ENCODE data around the gene CADPS. TPM values are rescaled to one million over a fixed set of nuclear protein-coding genes. Genes with fewer than 3 reads are reported as not detected.

The CADPS gene
- total and polyA plus RNA-seq, 2 of the 4 experiments (the other 2 are of a cell fraction): not detected

DNA sequence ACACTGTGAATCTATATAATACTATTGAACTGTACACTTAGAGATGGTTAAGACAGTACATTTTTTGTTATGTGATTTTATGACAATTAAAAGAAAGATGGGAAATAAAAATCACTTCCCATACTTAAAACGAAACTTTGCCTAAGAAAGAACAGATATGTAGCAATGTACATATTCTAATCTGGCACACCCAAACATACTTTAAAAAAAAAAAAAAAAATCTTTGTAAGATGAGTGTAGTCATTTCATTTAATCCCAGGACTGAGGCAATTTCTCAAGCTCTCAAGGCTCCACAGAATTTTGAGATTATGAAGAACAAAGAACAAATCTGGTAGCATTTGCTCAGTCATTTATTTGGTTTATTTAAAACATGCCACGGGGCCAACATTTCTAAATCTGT lies 461.5 kb downstream of the CADPS start:
- no peaks in the 10 kb centered on the region for H3K4me1 ChIP-seq (ENCODE audit: control insufficient read depth, insufficient read depth, low read length)
- dilution Hi-C loops (cut with HindIII; ENCODE audit: low sequenced_read_pairs, unreplicated experiment) (no loop called here), in situ Hi-C loops (cut with MboI; ENCODE audit: low sequenced_read_pairs) (no loop called here), intact Hi-C loops (cut with micrococcal nuclease) (no loop called here)
- DNase-seq (no peak), ATAC-seq (ENCODE audit: low read depth) (no peak)
- H3K56ac ChIP-seq (ENCODE audit: extremely low read depth, insufficient read depth, low read length): no peak overlapping the region
- H4K5ac ChIP-seq (ENCODE audit: low read depth, low read length): no peak overlapping the region
- no peak overlapping the region for H3K4me3 ChIP-seq (ENCODE audit: insufficient read depth, low read depth, low read length)
- H2AK5ac ChIP-seq (ENCODE audit: low read depth, low read length): no peak overlapping the region
- ChIA-PET POLR2A (ENCODE audit: unreplicated experiment) (no interaction called here), CTCF (no interaction called here)
- H4K20me1 ChIP-seq (ENCODE audit: insufficient read depth, low read length): no peaks in the 10 kb centered on the region
- H3K4ac ChIP-seq (ENCODE audit: low read depth, low read length): no peak overlapping the region
- H2BK15ac ChIP-seq (ENCODE audit: low read depth, low read length): no peak overlapping the region
- no peak for TF ChIP-seq USF2 (IDR thresholded peaks at IDR 0.05; ENCODE audit: low read depth, low read length)
- no peak for TF ChIP-seq MAZ (IDR thresholded peaks at IDR 0.05; ENCODE audit: borderline replicate concordance, low read depth, low read length)
- no peak for TF ChIP-seq ELK1 (IDR thresholded peaks at IDR 0.05; ENCODE audit: borderline replicate concordance, low read depth, low read length)
- TF ChIP-seq MXI1 (IDR thresholded peaks at IDR 0.05; ENCODE audit: borderline replicate concordance, low read depth, low read length): no peak
- TF ChIP-seq RAD21 (IDR thresholded peaks at IDR 0.05; ENCODE audit: low read length): no peak
- no peak for TF ChIP-seq NFE2L2 (IDR thresholded peaks at IDR 0.05; ENCODE audit: low read depth, low read length)
- no peak for TF ChIP-seq POLR2A (IDR thresholded peaks at IDR 0.05; ENCODE audit: low read depth, low read length)
- TF ChIP-seq FOS (IDR thresholded peaks at IDR 0.05; ENCODE audit: low read depth, low read length): no peak
- TF ChIP-seq MAFK (IDR thresholded peaks at IDR 0.05; ENCODE audit: low read depth, low read length): no peak
- no peak for TF ChIP-seq RFX5 (IDR thresholded peaks at IDR 0.05; ENCODE audit: low read depth, low read length)
- no peak for TF ChIP-seq RCOR1 (IDR thresholded peaks at IDR 0.05; ENCODE audit: insufficient replicate concordance, low read length)
- TF ChIP-seq, protein P1, sequence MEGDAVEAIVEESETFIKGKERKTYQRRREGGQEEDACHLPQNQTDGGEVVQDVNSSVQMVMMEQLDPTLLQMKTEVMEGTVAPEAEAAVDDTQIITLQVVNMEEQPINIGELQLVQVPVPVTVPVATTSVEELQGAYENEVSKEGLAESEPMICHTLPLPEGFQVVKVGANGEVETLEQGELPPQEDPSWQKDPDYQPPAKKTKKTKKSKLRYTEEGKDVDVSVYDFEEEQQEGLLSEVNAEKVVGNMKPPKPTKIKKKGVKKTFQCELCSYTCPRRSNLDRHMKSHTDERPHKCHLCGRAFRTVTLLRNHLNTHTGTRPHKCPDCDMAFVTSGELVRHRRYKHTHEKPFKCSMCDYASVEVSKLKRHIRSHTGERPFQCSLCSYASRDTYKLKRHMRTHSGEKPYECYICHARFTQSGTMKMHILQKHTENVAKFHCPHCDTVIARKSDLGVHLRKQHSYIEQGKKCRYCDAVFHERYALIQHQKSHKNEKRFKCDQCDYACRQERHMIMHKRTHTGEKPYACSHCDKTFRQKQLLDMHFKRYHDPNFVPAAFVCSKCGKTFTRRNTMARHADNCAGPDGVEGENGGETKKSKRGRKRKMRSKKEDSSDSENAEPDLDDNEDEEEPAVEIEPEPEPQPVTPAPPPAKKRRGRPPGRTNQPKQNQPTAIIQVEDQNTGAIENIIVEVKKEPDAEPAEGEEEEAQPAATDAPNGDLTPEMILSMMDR (conservative IDR thresholded peaks at IDR 0.05; ENCODE audit: low read depth, low read length): no peak
- TF ChIP-seq SMC3 (IDR thresholded peaks at IDR 0.05; ENCODE audit: low read depth, low read length): no peak
- no peak for TF ChIP-seq CHD1 (IDR thresholded peaks at IDR 0.05; ENCODE audit: low read depth, low read length)
- no peak for TF ChIP-seq BHLHE40 (IDR thresholded peaks at IDR 0.05; ENCODE audit: low read depth, low read length)
- no peak for TF ChIP-seq CEBPB (IDR thresholded peaks at IDR 0.05; ENCODE audit: low read depth, low read length)
- no peaks in the 10 kb centered on the region for H3K79me1 ChIP-seq (ENCODE audit: low read depth in 1 of 2, low read length in 2 of 2)
- no peak overlapping the region for H3K23ac ChIP-seq (ENCODE audit: low read depth, low read length)
- no peak overlapping the region for H3K9ac ChIP-seq (ENCODE audit: low read depth, low read length)
- no peaks in the 10 kb centered on the region for H3K9me1 ChIP-seq (ENCODE audit: insufficient read depth, low read length)
- WGBS, 2 experiments (ENCODE audit: extremely low coverage in 2 of 2, insufficient read length in 1 of 2): no CpG with 5 or more reads among the region's 2 CpGs
- no peak overlapping the region for H2BK20ac ChIP-seq (ENCODE audit: low read depth, low read length)
- no peak overlapping the region for H2BK120ac ChIP-seq (ENCODE audit: low read depth, low read length)
- H4K8ac ChIP-seq (ENCODE audit: low read depth in 2 of 2, low read length in 2 of 2): no peak overlapping the region
- no peak overlapping the region for H3K4me2 ChIP-seq (ENCODE audit: low read depth, low read length)
- H3K9me3 ChIP-seq (ENCODE audit: control insufficient read depth, insufficient read depth, low read length): no peaks in the 10 kb centered on the region
- no peak overlapping the region for H3K27ac ChIP-seq (ENCODE audit: insufficient read depth, low read length)
- no TSS peak for BruUV-seq (replicated peaks)
- H2BK5ac ChIP-seq (ENCODE audit: low read depth, low read length, poor library complexity, severe bottlenecking): no peak overlapping the region
- H3K14ac ChIP-seq (replicated peaks; ENCODE audit: low read depth, low read length): no peak overlapping the region
- no peak overlapping the region for H3K18ac ChIP-seq (ENCODE audit: low read depth, low read length)
- no peak overlapping the region for H4K91ac ChIP-seq (ENCODE audit: insufficient read depth, low read depth, low read length)
- no peak overlapping the region for H2AFZ ChIP-seq (replicated peaks; ENCODE audit: low read length, poor library complexity)
- peaks cover 1% of the 10 kb centered on the region for H3K27me3 ChIP-seq (ENCODE audit: control insufficient read depth, insufficient read depth, low read length)
- no peaks in the 10 kb centered on the region for H3K36me3 ChIP-seq (ENCODE audit: control insufficient read depth, insufficient read depth, low read length)
- H2AK9ac ChIP-seq (replicated peaks; ENCODE audit: low read depth, low read length, poor library complexity): no peak overlapping the region
